BE2C (cell line): ENCODE data around the gene SLC2A13.

Source experiments
- DNase-seq: peaks from one replicate; pipeline ENCODE4 v3.0.0-alpha.2; 2020
- H3K27me3 ChIP-seq: fragments of 250-450 bp; sonication (Bioruptor Pico); 2 replicates; pipeline ENCODE4 v1.5.1; 2020; ENCODE audit warnings: mild to moderate bottlenecking
- H3K36me3 ChIP-seq: fragments of 250-450 bp; sonication (Bioruptor Pico); 2 replicates; pipeline ENCODE4 v1.5.1; 2020; ENCODE audit warnings: mild to moderate bottlenecking
- H3K4me1 ChIP-seq: fragments of 250-450 bp; sonication (Bioruptor Pico); 2 replicates; pipeline ENCODE4 v1.5.1; 2020
- H3K4me3 ChIP-seq: 2 replicates; pipeline ENCODE4 v1.5.1; 2011; ENCODE audit warnings: low read depth, low read length
- H3K9me3 ChIP-seq: fragments of 250-450 bp; sonication (Bioruptor Pico); 2 replicates; pipeline ENCODE4 v1.5.1; 2020
- CTCF ChIP-seq: IDR thresholded peaks from 2 replicates; pipeline ENCODE4 v1.5.1; 2012; ENCODE audit warnings: mild to moderate bottlenecking, low read depth, low read length

Gene SLC2A13

GRCh38 chr12:40137252-40137651, 31.4 kb upstream of the SLC2A13 start:
- Histone ChIP-seq H3K4me3 (no peak overlapping the region), H3K4me1 (no peaks in the 10 kb centered on the region), H3K27me3 (no peaks in the 10 kb centered on the region), H3K9me3 (no peaks in the 10 kb centered on the region), H3K36me3 (no peaks in the 10 kb centered on the region)
- DNase-seq, result no peak
- TF ChIP-seq CTCF, result no peak

GRCh38 chr12:40127408-40127807, 21.5 kb upstream of the SLC2A13 start:
- Histone ChIP-seq H3K9me3 (no peaks in the 10 kb centered on the region), H3K36me3 (no peaks in the 10 kb centered on the region), H3K4me3 (no peak overlapping the region), H3K4me1 (no peaks in the 10 kb centered on the region), H3K27me3 (peaks cover 3% of the 10 kb centered on the region; the same call in 1 of the 2 replicates)
- TF ChIP-seq CTCF, result no peak
- no peak for DNase-seq

GRCh38 chr12:40123496-40123895, 17.6 kb upstream of the SLC2A13 start:
- Histone ChIP-seq H3K9me3 (no peaks in the 10 kb centered on the region), H3K27me3 (peaks cover 3% of the 10 kb centered on the region; the same call in 1 of the 2 replicates), H3K4me3 (no peak overlapping the region), H3K4me1 (no peaks in the 10 kb centered on the region), H3K36me3 (no peaks in the 10 kb centered on the region)
- no peak for TF ChIP-seq CTCF
- no peak for DNase-seq

- peaks cover 3% of the 10 kb centered on the region; the same call in 1 of the 2 replicates for H3K27me3 ChIP-seq
- no peak for DNase-seq
- no peaks in the 10 kb centered on the region for H3K9me3 ChIP-seq
- H3K36me3 ChIP-seq, result no peaks in the 10 kb centered on the region
- no peaks in the 10 kb centered on the region for H3K4me1 ChIP-seq
- no peak overlapping the region for H3K4me3 ChIP-seq
- no peak for TF ChIP-seq CTCF
These were observed 17.0 kb upstream of the SLC2A13 start for GRCh38 chr12:40122842-40123241.

DNA sequence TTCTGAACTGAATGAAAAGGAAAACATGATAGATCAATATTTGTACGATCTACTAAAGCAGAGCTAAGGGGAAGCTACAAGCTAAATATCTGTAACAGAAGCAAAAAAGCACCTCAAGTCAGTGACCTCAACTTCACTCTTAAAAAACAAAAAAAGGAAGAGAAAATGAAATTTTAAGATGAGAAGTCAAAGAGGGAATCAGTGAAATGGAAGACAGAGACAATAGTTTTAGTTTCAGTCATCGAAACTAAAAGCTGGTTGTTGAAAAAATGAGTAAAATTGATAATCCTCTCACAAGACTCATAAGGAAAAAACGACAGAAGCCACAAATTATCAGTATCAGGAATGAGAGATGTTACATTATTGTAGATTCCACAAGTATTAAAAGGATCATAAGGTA, 11.9 kb upstream of the SLC2A13 start:
- no peak for TF ChIP-seq CTCF
- Histone ChIP-seq H3K4me3 (no peak overlapping the region), H3K4me1 (no peaks in the 10 kb centered on the region), H3K27me3 (no peaks in the 10 kb centered on the region), H3K36me3 (no peaks in the 10 kb centered on the region), H3K9me3 (no peaks in the 10 kb centered on the region)
- DNase-seq, result no peak

GRCh38 chr12:40110586-40110985, 4.7 kb upstream of the SLC2A13 start:
- Histone ChIP-seq H3K27me3 (peaks cover under 1% of the 10 kb centered on the region; the same call in 1 of the 2 replicates), H3K9me3 (no peaks in the 10 kb centered on the region), H3K4me3 (no peak overlapping the region), H3K36me3 (no peaks in the 10 kb centered on the region), H3K4me1 (no peaks in the 10 kb centered on the region)
- no peak for TF ChIP-seq CTCF
- DNase-seq, result no peak
